Tibial nerve (tissue), 4 donors: ENCODE measurements around the gene NKX2-2.

Source experiments
- CTCF ChIP-seq, 5 experiments: fragments of 200-600 bp in 3 of 5; fragments of 450-650 bp in 2 of 5; sonication (generic) in 3 of 5; IDR thresholded peaks; one replicate each; pipeline ENCODE4 v1.5.1; 2016 to 2019; ENCODE audit warnings: antibody characterized with exemption in 5 of 5, mild to moderate bottlenecking in 3 of 5, moderate library complexity in 2 of 5
- EP300 ChIP-seq, 2 donors: sonication (generic); formaldehyde crosslinking; IDR thresholded peaks; one replicate each; pipeline ENCODE4 v1.6.1; 2017; ENCODE audit warnings: antibody characterized with exemption in 2 of 2, mild to moderate bottlenecking in 1 of 2
- POLR2A ChIP-seq, 2 donors: fragments of 450-650 bp; IDR thresholded peaks; one replicate each; pipeline ENCODE4 v1.6.1; 2017; ENCODE audit warnings: antibody characterized with exemption in 2 of 2, mild to moderate bottlenecking in 2 of 2, moderate library complexity in 2 of 2

GRCh38 chr20:21559305-21559704 is 45.4 kb upstream of the NKX2-2 start:
- TF ChIP-seq POLR2A (IDR thresholded peaks at IDR 0.05) (no peak), CTCF (IDR thresholded peaks at IDR 0.05) (no peak), EP300 (IDR thresholded peaks at IDR 0.05) (no peak)
